ENCODE data around the gene FOXJ1. TPM values are rescaled to one million over a fixed set of nuclear protein-coding genes. Genes with fewer than 3 reads are reported as not detected.

The FOXJ1 gene
- total and polyA plus RNA-seq, 2 of the 8 experiments (the other 6 are each of a cell fraction or from before 2014, with no cell fraction given): 4.7 to 5.4 TPM

GRCh38 chr17:76140661-76141211, 309 bp downstream of the FOXJ1 start:
- POLR2A ChIA-PET (ENCODE audit: partially characterized antibody): interaction anchor here (0.9 to 7.5 kb wide), 6 partner anchors 9 to 133 kb away, joined by 3 to 64 read pairs (median 4); partner anchors contain the start of gene EXOC7
- H3K23me2 ChIP-seq (ENCODE audit: low read depth, low read length): peaks cover 15% of the 10 kb centered on the region

More at GRCh38 chr17:76140661-76141211, 309 bp downstream of the FOXJ1 start:
- Histone ChIP-seq H3K27ac (ENCODE audit: low read depth, low read length) (no peak overlapping the region), H2AFZ (ENCODE audit: low read length) (no peak overlapping the region), H3K79me1 (ENCODE audit: low read depth, low read length) (no peaks in the 10 kb centered on the region), H3K18ac (ENCODE audit: extremely low read depth, low read length) (no peak overlapping the region), H3K4me1 (replicated peaks in 1 of 4; ENCODE audit: control insufficient read depth in 3 of 4, insufficient read depth in 4 of 4, low read length in 3 of 4) (peaks cover 17 to 64% (median 58%) of the 10 kb centered on the region in 4 experiments), H4K5ac (ENCODE audit: insufficient read length, low read depth, low read length) (no peak overlapping the region), H3K4ac (replicated peaks; ENCODE audit: insufficient read length, low read depth, low read length) (no peak overlapping the region), H3K4me2 (ENCODE audit: insufficient read depth in 1 of 2, low read depth in 2 of 2, low read length in 2 of 2) (peak overlapping the region; percentile 92 to 97), H3K9me3 (ENCODE audit: insufficient read depth in 2 of 2, low read depth in 1 of 2, low read length in 1 of 2) (no peaks in the 10 kb centered on the region), H3K23ac (ENCODE audit: insufficient read length) (no peak overlapping the region), H2BK120ac (replicated peaks; ENCODE audit: low read depth, low read length) (no peak overlapping the region), H3K4me3 (ENCODE audit: extremely low read depth in 1 of 4, insufficient read depth in 2 of 4, low read depth in 3 of 4, low read length in 4 of 4) (peak overlapping the region; percentile 40 to 71 (median 54)), H3K79me2 (ENCODE audit: control insufficient read depth in 1 of 2, insufficient read depth in 2 of 2, low read length in 2 of 2) (no peaks in the 10 kb centered on the region), H2AK5ac (ENCODE audit: low read depth, low read length) (no peak overlapping the region), H3K9ac (replicated peaks in 1 of 4; ENCODE audit: extremely low read depth in 1 of 4, low read depth in 3 of 4, low read length in 3 of 4) (no peak overlapping the region), H3K14ac (ENCODE audit: insufficient read length) (no peak overlapping the region), H2BK20ac (ENCODE audit: low read length) (no peak overlapping the region), H2BK5ac (ENCODE audit: low read depth, low read length) (no peak overlapping the region), H4K8ac (ENCODE audit: extremely low read depth, insufficient read depth, low read length) (no peak overlapping the region), H4K20me1 (replicated peaks in 1 of 2; ENCODE audit: control insufficient read depth in 1 of 2, insufficient read depth in 2 of 2, low read length in 2 of 2) (no peaks in the 10 kb centered on the region), H2BK12ac (ENCODE audit: low read depth, low read length) (no peak overlapping the region), H3K36me3 (ENCODE audit: control insufficient read depth in 2 of 4, insufficient read depth in 4 of 4, low read length in 3 of 4) (no peaks in the 10 kb centered on the region), H3K27me3 (replicated peaks in 1 of 4; ENCODE audit: control insufficient read depth in 3 of 4, extremely low read depth in 1 of 4, insufficient read depth in 3 of 4, low read length in 3 of 4) (peaks cover 31 to 72% (median 66%) of the 10 kb centered on the region in 4 experiments), H4K91ac (replicated peaks; ENCODE audit: insufficient read length, low read length) (no peak overlapping the region), H3K56ac (replicated peaks; ENCODE audit: insufficient read length, low read depth, low read length) (no peak overlapping the region), H2BK15ac (ENCODE audit: low read length) (no peak overlapping the region)
- CTCF ChIA-PET (ENCODE audit: partially characterized antibody): interaction anchor here (0.8 to 24.4 kb wide), 7 partner anchors 9 to 139 kb away, joined by 3 to 778 read pairs (median 17); partner anchors contain the start of gene EXOC7
- TF ChIP-seq SAP30 (IDR thresholded peaks at IDR 0.05; ENCODE audit: insufficient read depth, insufficient replicate concordance, low read length): peak; percentile 63
- TF ChIP-seq GTF2F1 (IDR thresholded peaks at IDR 0.05; ENCODE audit: borderline replicate concordance, low read depth, low read length): no peak
- TF ChIP-seq SUZ12 (IDR thresholded peaks at IDR 0.05; ENCODE audit: low read length): no peak
- FAIRE-seq: no peak
- no peak for DNase-seq (ENCODE audit: low read depth in 1 of 2, low spot score in 2 of 2)
- 2% methylated on average over 9 of the region's 24 CpGs; no CpG with 5 or more reads in 1 of the 2 experiments for WGBS, 2 experiments (ENCODE audit: extremely low coverage in 1 of 2, insufficient coverage in 1 of 2, insufficient read length in 1 of 2, insufficient replicate concordance in 2 of 2, low coverage in 1 of 2, low lambda C conversion rate in 2 of 2, missing lambda C conversion rate in 1 of 2)

All from H1 (cell line).